Skeletal muscle cell (primary cell): ENCODE data around the gene RIPPLY1.

Experiments used
- DNase-seq: peaks from one replicate; pipeline ENCODE4 v3.0.0-alpha.2; 2010; ENCODE audit warnings: low read depth
- H3K4me3 ChIP-seq: 2 replicates; pipeline ENCODE4 v1.5.1; 2011; ENCODE audit warnings: low read depth, mild to moderate bottlenecking, control low read depth, low read length, moderate library complexity

The RIPPLY1 gene, protein sequence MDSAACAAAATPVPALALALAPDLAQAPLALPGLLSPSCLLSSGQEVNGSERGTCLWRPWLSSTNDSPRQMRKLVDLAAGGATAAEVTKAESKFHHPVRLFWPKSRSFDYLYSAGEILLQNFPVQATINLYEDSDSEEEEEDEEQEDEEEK

DNA sequence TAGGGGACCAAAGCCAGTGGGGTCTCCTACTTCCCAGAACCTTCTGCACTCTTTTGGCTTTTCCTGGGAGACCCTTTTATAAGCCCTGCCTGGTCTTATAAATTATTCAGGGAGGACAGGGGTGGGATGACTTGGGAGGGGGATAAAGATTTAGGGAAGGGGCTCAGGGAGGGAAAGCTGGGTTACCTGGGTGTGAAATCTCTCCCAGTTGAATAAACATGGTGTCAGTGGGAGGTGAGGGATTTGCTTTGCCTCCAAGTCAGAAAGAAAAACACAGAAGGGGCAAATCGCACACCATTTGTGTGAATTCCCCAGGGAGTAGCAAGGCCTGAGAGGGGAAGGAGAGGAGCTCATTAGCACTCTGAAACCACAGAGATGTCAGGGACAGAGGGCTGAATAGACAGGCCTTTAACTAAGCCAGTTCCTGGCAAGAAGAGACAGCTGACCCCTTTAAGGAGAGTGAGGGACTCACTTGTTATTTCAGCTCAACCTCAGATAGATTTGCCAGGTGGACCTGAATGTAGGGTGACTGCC, at the start of gene RIPPLY1:
Gene RIPPLY1 (minus strand): TSS at position 51 of the 534 bp plus-strand sequence. CDS start 54 bp downstream, outside the sequence.
- H3K4me3 ChIP-seq = no peak within 1 kb of the TSS
- DNase-seq = no peak

DNA sequence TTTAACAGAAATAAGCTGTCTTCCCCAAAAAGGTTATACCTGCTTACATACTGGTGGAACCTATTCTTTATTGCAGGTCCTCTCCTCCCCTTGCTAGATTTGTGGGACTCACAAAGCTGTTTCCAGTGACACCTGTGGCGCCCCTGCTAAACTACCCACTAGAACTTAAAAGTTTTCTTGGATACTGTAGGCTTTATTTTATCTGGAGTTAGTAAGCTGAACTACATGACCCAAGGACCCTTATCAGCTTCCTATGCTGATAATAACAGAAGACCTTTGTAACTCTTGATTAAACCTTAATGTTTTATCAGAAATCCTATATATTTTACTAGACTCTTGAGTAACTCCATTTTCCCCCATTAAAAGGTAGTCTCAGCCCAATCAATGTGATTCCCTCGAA, 49.4 kb upstream of the RIPPLY1 start:
- no peak overlapping the region for H3K4me3 ChIP-seq
- no peak for DNase-seq

DNA sequence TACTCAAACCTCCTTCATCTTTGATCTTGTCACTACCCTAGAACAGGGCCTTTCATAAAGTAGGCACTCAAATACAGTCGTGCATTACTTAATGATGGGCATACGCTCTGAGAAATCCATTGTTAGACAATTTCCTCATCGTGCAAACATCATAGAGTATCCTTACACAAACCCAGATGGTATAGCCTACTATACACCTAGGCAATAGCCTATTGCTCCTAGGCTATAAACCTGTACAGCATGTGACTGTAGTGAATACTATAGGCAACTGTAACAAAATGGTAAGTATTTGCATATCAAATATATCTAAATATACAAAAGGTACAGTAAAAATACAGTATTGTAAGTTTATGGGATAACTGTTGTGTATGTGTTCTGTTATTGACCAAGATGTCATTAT, 48.9 kb upstream of the RIPPLY1 start:
- DNase-seq = no peak

DNA sequence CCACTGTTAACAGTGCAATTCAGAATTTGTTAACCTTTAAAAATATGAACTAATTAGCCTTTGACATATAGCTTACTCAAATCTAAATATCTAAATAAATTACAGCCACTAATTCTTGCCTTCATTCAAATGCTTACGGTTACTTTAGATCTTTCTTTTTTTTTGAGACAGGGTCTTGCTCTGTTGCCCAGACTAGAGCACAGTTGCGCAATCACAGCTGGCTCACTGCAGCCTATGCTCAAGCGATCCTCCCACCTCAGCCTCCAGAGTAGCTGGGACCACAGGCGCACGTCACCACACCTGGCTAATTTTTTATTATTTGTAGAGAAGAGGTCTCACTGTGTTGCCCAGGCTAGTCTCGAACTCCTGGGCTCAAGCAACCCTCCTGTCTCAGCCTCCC, 48.1 kb upstream of the RIPPLY1 start:
- no peak overlapping the region for H3K4me3 ChIP-seq
- DNase-seq = no peak

More for the DNA sequence above, 48.9 kb upstream of the RIPPLY1 start:
- H3K4me3 ChIP-seq = no peak overlapping the region

DNA sequence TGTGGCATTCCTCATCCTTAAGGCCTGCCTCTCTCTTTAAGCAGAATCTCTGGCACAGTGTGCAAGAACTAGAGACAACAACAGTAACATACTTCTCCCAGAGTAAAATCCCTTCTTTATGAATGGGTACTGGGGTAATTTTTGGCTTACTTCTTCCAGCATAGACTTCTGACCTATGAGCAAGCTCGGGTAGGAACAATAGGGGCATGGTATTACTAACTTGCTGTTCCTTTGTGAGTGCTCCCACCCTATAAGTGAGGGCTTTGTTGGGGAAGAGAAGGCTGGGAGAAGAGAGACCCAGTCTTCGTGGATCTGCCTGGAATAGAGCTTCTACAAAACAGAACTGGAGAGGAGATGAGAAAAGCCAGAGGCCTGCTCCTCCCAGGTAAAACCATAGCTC, 47.2 kb upstream of the RIPPLY1 start:
- no peak for DNase-seq
- H3K4me3 ChIP-seq = no peak overlapping the region

DNA sequence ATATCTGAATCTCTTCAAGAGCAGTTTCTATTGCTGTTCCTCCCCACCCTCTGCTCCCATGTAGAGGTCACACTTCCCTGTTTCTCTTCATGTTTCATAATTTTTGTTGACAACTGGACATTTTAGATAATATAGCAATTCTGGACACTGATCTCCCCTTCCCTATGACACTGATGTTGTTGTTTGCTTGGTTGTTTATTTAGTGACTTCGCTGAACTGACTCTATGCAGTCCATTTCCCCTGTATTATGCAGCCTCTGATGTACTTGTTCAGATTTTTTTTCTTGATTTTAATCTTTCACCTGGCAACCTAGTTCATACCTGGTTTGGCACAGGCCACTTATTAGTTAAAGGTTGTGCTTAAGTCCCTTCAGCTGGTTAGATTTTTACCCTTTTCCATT, 46.2 kb upstream of the RIPPLY1 start:
- no peak for DNase-seq
- no peak overlapping the region for H3K4me3 ChIP-seq

DNA sequence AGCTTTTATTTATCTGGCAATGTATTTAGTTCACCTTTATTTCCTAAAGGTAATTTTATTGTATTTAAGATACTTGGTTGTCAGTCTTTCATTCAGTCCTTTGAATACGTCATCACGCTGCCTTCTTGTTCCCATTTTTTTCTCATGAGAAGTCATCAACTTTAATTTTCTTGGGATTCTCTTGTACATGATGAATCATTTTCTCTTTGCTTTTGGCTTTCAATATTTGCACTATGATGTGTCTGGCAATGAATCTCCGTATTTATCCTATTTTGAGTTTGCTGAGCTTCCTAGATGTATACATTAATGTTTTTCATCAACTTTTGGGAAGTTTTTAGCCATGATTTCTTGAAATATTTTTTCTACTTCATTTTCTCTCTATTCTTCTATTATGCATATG, 45.5 kb upstream of the RIPPLY1 start:
- no peak for DNase-seq
- no peak overlapping the region for H3K4me3 ChIP-seq

DNA sequence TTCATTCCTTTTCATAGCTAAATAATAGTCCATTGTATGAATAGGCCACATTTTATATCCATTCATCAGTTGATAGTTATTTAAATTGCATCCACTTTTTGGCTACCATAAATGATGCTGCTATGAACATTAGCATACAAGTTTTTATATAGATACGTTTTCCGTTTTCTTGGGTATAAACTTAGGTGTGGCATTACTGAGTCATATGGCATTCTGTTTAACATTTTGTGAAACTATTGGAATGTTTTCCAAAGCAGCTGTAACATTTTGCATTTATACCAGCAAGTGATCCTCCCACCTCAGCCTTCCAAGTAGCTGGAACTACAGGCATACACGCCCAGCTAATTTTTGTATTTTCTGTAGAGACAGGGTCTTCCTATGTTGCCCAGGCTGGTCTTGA, 43.3 kb upstream of the RIPPLY1 start:
- no peak for DNase-seq
- no peak overlapping the region for H3K4me3 ChIP-seq

DNA sequence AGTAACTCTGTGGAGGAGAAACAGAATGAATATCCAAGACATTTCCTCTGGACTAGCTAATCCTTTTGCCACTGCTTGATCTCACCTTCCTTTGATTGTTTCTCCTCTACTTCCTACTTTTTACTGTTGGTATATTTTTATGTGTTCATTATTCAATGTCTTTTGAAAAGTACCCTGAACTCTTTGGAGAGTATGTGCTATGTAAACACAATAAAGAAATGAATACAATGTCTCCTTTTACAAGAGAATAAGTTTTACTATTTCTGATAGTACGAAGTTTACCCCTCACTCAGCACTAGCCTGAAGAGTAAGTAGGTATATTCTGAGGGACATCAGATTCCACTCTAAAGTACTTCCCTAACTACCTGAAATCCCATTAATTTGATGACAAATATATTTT, 36.9 kb upstream of the RIPPLY1 start:
- no peak for DNase-seq
- H3K4me3 ChIP-seq = no peak overlapping the region

DNA sequence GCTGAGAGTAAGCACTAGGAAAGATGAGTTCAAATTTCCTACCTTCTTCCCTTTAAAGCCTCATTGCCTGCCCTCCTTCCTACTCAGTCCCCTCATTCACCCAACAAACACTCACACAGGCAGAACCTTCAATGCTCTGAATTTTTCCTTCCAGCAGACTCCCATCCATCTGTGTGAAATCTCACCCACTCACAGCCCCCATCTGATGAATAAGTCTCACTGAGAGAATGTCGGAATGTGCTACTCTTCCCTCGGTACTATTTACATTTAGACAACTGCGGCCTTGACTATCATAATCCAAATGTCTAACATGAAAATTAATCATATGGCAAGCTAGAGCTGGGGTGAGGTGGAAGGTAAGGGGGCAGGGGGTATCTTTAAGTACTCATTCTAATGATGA, 36.4 kb upstream of the RIPPLY1 start:
- DNase-seq = no peak
- no peak overlapping the region for H3K4me3 ChIP-seq

DNA sequence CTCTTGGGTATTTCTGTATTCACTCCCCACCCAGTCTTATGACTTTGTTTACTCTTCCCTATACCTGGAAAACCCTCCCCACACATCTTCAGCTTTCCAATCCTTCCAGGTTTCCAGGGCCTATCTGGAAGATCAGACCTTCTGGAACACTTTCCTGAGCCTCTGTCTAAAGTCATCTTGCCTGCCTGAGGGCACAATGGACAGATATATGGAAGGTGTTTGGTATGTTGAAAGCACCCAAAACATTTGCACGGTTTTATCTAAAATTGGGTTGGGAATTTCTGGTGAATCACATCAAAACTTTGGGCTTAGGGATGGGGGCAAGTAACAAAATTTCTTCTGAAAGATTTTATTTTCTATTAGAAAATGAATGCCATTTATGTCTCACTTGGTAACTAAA, 33.1 kb upstream of the RIPPLY1 start:
- no peak overlapping the region for H3K4me3 ChIP-seq
- no peak for DNase-seq

DNA sequence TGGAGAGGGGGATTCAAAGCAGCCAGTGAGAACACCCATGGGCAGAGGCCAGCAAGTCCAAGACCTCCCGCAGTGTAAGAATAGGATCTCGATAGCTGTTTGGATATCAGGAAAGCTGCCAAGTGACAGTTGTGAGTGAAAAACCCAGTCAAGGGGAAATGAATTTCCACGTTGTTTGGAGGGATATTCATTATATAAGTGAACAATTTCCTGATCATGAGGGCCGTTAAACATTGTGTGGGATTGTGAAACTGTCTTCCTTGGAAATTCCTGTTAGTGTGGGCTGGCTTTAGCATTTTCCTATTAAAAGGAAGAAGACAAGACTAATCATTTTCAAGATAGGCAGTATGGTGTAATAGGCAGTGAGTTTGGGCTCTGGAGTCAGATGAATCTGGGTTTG, 32.0 kb upstream of the RIPPLY1 start:
- no peak for DNase-seq
- H3K4me3 ChIP-seq = no peak overlapping the region

DNA sequence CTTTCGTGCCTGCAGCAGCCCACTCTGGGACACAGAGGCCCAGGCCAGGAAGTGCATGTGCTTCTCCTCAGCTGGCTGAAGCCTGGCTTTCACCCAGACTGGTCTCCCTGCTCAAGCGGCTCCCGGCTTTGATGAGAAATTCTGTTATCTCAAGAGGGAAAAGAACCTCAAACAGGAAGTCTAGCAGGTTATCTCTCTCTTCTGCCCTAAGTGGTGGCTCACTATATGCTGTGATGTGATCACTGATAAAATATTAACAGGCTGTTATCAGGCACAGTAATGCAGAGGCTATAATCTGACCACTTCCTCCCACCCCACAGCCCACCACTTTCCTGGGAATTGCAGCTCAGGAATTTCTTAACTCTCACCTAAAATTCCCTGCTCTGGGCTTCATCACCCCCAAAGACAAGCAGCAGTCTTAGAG, 30.4 kb upstream of the RIPPLY1 start:
- no peak overlapping the region for H3K4me3 ChIP-seq
- no peak for DNase-seq

DNA sequence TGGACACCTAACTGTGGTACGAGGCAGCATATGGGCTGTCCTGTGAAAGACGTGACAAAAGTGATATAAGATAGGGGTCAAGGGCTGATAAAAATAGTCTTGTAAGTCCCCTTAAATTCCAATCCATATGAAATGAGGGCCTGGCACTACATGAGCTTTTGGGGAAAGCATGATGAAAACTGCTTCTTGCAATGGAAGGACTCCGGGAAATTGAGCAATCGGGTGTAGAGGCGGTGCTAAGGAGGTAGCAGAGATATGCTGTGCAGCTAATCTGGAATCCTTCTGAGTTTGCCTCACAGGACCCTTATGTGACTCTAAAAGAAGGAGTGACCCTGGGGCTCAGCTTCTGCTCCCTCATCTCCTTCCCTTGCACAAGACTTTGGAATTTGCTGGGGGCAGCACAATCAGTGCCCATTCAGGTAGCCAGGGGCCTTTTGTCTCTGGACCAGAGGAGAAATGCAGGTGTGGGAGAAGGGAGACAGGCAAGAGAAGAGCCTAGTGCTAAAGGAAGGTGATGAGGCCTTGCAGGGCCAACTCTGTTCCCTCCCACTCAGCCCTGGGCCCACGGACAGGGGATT, 29.9 kb upstream of the RIPPLY1 start:
- no peak overlapping the region for H3K4me3 ChIP-seq
- DNase-seq = no peak

DNA sequence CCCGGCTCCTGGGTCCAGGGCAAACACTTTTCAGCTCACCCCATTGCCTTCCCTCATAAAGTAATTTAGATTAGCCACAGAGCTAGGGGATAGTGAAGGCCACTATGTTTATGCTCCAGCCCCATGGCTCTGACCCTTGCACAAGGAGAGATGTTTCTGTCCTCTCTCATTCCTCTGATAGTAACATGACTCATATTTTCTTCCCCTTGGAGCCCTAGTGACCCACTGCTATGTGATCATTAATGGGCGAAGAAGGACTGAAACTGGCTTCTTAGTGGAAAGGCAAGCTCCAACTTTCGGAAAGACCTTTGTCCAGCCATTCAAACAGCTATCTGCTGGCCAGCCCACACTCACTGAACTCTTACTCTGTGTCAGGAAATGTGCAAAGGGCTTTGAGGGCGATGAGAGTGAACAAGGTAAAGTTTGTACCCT, 29.4 kb upstream of the RIPPLY1 start:
- no peak for DNase-seq
- no peak overlapping the region for H3K4me3 ChIP-seq

DNA sequence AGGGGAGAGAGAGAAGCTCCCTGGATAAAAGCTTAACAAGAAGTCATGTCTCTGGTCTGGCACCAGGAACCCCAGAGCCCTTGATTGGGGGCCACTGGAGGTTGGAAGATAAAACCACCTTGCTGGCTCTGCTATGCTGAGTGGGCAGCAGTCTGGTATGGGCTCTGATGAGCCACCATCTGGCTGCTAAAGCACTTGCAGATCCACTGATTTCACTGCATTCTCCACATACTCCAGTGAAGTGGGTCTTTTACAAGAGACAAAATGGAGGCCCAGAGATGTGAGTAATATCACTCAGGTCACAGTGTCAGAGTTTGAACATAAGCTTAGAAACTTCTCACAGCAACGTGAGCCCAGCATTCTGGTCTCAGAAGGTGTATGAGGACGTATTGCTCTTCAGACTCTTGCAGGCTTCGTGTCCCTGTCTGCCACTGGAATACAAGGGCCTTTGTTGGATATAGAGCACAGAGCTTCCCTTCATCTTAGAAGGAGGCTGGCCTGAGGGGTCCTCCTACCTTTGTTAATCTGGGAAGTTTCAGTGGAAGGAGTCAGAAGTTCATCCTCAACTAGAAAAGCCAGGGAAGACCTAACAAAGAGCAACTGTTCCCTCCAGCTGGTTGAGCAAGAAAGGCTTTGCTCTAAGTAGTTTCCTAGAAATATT, 28.8 kb upstream of the RIPPLY1 start:
- no peak for DNase-seq

DNA sequence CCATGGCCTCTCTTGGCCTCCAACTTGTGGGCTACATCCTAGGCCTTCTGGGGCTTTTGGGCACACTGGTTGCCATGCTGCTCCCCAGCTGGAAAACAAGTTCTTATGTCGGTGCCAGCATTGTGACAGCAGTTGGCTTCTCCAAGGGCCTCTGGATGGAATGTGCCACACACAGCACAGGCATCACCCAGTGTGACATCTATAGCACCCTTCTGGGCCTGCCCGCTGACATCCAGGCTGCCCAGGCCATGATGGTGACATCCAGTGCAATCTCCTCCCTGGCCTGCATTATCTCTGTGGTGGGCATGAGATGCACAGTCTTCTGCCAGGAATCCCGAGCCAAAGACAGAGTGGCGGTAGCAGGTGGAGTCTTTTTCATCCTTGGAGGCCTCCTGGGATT, 25.1 kb upstream of the RIPPLY1 start:
- no peak overlapping the region for H3K4me3 ChIP-seq
- no peak for DNase-seq

More for the DNA sequence above, 28.8 kb upstream of the RIPPLY1 start:
- H3K4me3 ChIP-seq = no peak overlapping the region

DNA sequence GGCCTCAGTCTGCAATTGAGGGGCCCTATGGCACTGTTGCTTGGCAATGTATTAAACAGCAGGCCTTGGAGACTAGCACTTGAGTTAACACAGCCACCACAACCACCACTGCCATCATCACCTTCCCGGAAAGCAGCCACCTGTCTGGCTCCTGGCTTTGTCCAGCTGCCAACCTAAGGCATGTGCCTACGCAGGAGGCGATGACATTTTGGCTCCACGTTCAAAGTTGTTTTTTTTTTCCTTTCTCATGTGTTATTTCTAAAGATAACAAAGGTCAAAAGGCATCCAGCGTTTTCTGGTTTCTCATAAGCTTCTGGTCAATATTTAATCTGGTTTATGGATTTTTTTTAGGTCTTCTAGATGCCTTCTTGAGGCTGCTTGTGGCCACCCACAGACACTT, 24.6 kb upstream of the RIPPLY1 start:
- no peak overlapping the region for H3K4me3 ChIP-seq
- DNase-seq = no peak

DNA sequence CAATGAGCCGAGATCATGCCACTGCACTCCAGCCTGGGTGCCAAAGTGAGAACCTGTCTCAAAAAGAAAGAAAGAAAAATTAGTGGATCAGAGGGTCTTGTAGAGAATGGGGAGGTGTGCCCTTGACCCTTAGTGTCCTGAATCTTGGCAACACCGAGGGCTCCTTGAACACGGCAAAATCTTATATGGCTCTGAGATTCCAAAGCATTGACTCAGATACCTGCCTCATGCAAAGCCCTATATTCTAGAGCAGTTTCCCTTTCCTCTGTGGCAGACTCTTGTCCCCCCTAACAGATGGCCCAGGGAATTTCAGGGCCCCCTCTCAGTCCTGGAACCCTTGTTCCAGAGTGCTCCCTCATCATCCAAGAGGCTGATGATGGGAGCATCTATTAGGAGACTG, 23.9 kb upstream of the RIPPLY1 start:
- DNase-seq = no peak
- H3K4me3 ChIP-seq = no peak overlapping the region

DNA sequence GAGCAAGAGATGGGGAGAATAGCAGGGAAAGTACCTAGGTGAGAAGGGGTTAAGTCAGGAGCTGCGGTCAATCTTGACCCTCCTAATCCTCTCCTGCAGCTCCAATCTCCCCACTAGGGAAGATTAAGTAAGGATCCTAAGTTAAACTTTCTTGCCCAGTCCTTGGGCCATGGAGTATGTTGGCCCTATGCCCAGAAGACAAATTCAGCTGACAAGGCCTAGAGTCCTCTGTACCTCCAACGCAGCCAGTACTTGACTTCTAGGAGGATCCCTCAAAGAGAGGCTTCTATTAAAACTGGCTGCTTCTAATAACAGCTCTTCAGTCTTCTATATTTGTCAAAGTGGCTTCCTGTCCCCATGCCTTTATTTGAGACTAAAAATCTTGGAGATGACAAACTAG, 18.5 kb upstream of the RIPPLY1 start:
- DNase-seq = no peak
- H3K4me3 ChIP-seq = no peak overlapping the region

DNA sequence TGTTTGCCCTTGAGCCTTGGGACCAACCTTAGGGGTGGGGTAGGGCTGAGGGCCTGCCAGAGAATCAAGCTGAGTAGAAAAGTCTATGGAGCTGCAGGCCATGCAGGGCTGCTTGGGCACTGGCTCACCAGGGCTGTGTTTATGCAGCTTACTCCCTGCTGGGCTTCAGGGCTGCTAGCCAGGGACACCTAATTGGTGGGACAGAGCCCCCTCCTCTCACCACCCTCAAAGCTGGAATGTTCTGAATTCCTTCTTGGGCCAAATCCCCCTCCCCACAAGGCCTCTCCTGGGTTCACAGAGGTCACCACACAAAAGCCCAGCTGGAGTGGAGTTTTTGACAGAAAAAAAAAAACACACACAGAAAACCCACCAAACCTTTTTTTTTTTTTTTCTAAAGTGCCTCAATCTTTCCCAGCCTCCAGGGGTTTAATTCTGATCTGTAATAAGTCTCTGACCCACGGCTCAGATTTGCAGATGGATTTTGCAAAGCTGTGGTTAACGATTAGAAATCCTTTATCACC, 16.9 kb upstream of the RIPPLY1 start, which contains the start of gene CLDN2:
Gene CLDN2 (plus strand): TSS at position 471 of the 521 bp plus-strand sequence. CDS start 7,827 bp downstream, outside the sequence.
- H3K4me3 ChIP-seq = no peak within 1 kb of the TSS
- DNase-seq = no peak
